Astrocyte (in vitro differentiated cells and primary cell): Measurements from ENCODE around the gene CMIP.

Experiments used
- CTCF ChIP-seq: IDR thresholded peaks from 2 replicates; pipeline ENCODE4 v1.5.1; 2011; ENCODE audit warnings: low read depth, mild to moderate bottlenecking, inconsistent platforms, low read length, moderate library complexity; ENCODE audit not compliant: insufficient read depth
- EZH2 ChIP-seq: IDR thresholded peaks from 2 replicates; pipeline ENCODE4 v1.6.1; 2012; ENCODE audit warnings: mild to moderate bottlenecking, low read length, inconsistent platforms; ENCODE audit not compliant: insufficient read depth

GRCh38 chr16:81723098-81723723 is 278.6 kb downstream of the CMIP start:
- TF ChIP-seq CTCF (peak; percentile 64), EZH2 (no peak)
